ENCODE measurements around the gene NYNRIN.
"Not testable (repeated sequence)": the region's sequence is repeated elsewhere in the genome, so short reads cannot be mapped to it uniquely, and the experiment has no call there.

The NYNRIN gene

DNA sequence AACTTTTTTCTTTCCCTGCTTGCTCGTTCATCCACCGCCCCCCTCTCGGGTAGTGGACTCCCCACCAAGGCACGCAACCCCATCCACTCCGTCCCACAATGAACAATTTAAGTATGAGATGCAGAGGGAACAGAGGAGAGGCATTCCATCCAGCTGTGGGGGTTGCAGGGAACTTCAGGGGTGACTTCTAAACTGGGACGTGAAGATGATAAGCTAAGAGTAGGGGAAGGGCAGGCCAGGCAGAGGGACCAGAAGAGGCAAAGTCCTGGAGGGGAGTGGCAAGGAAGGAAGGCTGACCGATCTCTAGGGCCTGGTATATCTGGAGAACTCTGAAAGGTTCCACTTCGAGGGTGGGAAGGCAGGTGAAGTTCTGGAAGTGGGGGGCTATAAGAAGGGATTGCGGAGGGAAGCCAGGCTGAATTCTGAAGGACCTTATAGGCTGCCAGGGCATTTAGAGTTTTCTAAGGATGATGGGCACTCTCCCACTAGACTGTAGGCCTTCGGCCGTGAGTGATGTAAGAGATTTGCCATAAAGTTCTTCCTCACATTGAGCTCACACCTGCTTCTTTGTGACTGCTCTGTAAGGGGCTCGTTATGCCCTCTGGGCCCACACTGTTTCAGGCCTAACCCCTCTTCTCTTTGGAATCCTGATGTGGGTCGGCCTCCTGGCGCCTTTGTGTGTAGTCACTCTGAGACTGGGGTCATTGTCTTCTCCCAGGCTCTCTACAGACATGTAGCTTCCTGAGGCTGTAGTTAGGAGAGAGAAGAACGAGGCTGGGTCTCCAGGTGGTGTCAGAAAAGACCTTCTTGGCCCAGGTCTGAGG is 18.7 kb upstream of the NYNRIN start:
- TF ChIP-seq, protein P1, sequence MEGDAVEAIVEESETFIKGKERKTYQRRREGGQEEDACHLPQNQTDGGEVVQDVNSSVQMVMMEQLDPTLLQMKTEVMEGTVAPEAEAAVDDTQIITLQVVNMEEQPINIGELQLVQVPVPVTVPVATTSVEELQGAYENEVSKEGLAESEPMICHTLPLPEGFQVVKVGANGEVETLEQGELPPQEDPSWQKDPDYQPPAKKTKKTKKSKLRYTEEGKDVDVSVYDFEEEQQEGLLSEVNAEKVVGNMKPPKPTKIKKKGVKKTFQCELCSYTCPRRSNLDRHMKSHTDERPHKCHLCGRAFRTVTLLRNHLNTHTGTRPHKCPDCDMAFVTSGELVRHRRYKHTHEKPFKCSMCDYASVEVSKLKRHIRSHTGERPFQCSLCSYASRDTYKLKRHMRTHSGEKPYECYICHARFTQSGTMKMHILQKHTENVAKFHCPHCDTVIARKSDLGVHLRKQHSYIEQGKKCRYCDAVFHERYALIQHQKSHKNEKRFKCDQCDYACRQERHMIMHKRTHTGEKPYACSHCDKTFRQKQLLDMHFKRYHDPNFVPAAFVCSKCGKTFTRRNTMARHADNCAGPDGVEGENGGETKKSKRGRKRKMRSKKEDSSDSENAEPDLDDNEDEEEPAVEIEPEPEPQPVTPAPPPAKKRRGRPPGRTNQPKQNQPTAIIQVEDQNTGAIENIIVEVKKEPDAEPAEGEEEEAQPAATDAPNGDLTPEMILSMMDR (IDR thresholded peaks at IDR 0.05; ENCODE audit: control extremely low read depth, extremely low read depth, low read depth, missing control alignments) = no peak
- no peak for DNase-seq (ENCODE audit: extremely low spot score)
- ChIA-PET CTCF (interaction anchor here (0.9 to 2.7 kb wide), 4 partner anchors 14 to 51 kb away, joined by 3 to 13 read pairs (median 8); no protein-coding TSS in a partner anchor), POLR2A (no interaction called here)

DNA sequence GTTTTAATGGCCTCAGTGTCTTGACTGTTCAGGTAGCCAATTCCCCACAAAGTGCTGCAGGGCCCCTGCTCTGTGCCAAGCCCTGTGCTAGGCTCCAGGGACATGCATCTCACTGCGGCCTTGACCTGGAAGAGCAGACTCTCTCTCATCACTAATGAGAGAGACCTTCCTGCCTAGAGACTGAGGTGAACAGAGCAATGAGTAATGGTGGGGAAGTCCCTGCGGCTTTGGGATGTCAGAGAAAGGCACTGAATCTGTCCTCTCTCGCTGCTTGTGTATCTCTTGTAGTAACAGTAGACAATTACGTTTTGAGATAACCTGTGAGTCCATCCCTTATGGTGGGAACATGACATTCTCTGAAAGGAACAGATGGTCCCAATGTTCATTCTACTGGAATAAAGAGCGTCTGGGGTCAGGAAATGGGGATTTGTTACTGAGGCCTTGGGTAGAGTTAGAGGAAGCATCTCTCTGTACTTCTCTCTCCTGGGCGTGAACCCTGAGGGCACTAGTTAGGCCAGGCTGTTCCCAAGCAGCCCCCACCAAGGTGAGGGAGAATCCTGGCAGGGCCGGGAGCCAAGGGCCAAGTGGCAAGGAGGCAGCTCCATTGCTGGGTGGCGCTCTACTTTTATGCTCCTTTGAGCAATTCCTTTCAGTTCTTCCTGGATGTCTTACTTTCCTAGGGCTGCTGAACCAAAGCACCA is 17.3 kb upstream of the NYNRIN start:
- CTCF ChIA-PET = interaction anchor here (0.9 kb wide), 1 partner anchor 37 kb away, joined by 3 read pairs; no protein-coding TSS in a partner anchor

DNA sequence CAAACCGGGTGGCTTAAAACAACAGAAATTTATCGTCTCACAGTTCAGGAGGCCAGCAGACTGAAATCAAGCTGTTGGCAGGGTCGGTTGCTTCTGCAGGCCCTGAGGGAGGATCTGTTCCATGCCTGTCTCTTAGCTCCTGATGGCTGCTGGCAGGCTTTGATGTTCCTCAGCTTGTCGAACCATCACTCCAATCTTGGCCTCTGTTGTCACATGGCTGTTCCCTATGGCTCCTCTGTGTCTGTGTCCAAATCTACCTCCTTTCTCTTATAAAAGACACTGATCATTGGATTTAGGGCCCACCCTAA is 16.8 kb upstream of the NYNRIN start:
- TF ChIP-seq, protein P1 (IDR thresholded peaks at IDR 0.05; ENCODE audit: control extremely low read depth, extremely low read depth, low read depth, missing control alignments) = no peak
- DNase-seq (ENCODE audit: extremely low spot score) = no peak
- ChIA-PET POLR2A (no interaction called here), CTCF (interaction anchor here (0.9 to 1.3 kb wide), 2 partner anchors 37 to 44 kb away, joined by 3 read pairs; no protein-coding TSS in a partner anchor)

More for the DNA sequence above, 17.3 kb upstream of the NYNRIN start:
- POLR2A ChIA-PET = no interaction called here
- no peak for DNase-seq (ENCODE audit: extremely low spot score)
- TF ChIP-seq, protein P1 (IDR thresholded peaks at IDR 0.05; ENCODE audit: control extremely low read depth, extremely low read depth, low read depth, missing control alignments) = no peak

DNA sequence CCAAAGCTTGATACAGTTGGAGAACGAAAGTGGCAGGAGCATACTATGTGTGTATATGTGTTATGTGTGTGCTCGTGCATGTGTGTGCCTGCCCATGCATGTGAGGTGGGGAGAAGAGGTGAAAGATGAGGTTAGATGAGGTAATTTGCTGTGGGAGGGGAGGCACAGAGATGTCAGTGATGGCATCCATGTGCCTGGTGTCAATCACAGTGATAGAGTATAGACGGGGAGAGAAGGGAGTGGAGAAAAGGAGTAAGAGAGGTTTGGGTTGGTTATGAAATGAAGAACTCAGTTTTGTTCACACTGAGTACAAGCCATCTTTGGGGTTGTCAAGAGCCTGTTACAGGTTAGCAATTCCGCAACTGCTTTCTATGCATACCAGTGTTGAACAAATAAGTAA is 14.6 kb upstream of the NYNRIN start:
- POLR2A ChIA-PET = no interaction called here
- TF ChIP-seq, protein P1 (IDR thresholded peaks at IDR 0.05; ENCODE audit: control extremely low read depth, extremely low read depth, low read depth, missing control alignments) = no peak
- CTCF ChIA-PET = interaction anchor here (1.5 kb wide), 1 partner anchor 50 kb away, joined by 3 read pairs; no protein-coding TSS in a partner anchor

DNA sequence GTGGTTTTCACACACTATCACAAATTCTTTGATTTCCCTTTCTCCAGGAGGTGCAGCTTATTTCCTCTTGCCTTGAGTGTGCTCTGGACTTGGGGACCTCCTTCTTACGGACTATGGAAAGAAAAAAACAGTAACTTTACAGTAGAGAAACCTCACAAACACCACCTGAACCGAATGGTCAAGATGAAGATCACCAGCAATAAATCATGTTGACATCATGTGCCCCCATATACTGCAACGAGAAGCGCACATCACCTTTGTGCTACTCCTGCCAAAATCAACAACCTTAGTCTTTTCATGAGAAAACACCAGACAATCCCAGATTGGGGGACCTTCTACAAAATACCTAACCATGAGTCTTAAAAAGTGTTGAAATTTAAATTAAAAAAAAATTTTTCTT is 13.3 kb upstream of the NYNRIN start:
- TF ChIP-seq, protein P1 (IDR thresholded peaks at IDR 0.05; ENCODE audit: control extremely low read depth, extremely low read depth, low read depth, missing control alignments) = no peak
- ChIA-PET CTCF (interaction anchor here (1.1 to 1.5 kb wide), 3 partner anchors 46 to 51 kb away, joined by 3 to 4 read pairs (median 3); no protein-coding TSS in a partner anchor), POLR2A (no interaction called here)
- no peak for DNase-seq (ENCODE audit: extremely low spot score)

More for the DNA sequence above, 14.6 kb upstream of the NYNRIN start:
- no peak for DNase-seq (ENCODE audit: extremely low spot score)

DNA sequence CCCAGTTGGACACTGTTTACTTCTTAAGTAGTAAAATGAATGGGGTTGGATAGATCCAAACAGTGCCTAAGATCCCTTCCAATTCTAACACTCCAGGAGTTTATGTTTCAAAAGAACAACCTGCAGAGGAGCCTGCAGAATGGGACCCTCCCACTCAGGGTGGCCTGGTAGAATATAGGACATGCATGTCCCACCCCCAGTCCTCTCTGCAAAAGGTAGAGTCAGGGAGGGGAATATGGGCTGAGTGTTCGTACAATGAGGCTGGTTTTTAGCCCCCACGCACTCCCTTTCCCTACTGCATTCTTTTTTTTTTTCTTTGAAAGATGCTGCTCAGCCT is 11.8 kb upstream of the NYNRIN start:
- ChIA-PET CTCF (interaction anchor here (1.3 kb wide), 1 partner anchor 50 kb away, joined by 3 read pairs; no protein-coding TSS in a partner anchor), POLR2A (no interaction called here)
- DNase-seq (ENCODE audit: extremely low spot score) = no peak
- TF ChIP-seq, protein P1 (IDR thresholded peaks at IDR 0.05; ENCODE audit: control extremely low read depth, extremely low read depth, low read depth, missing control alignments) = no peak

DNA sequence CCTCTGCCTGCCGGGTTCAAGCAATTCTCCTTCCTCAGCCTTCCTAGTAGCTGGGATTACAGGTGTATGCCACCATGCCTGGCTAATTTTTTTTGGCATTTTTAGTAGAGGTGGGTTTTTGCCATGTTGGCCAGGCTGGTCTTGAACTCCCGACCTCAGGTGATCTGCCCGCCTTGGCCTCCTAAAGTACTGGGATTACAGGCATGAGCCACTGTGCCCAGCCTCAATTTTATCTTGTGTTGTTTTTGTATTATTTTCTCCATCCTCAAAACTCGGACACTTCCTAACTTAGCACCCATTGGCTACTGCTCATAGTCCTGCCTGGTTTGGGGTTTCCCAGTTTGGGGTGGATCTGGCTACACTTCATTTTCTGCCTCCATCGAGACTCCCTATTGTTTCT is 11.2 kb upstream of the NYNRIN start:
- CTCF ChIA-PET; DNase-seq (ENCODE audit: extremely low spot score); POLR2A ChIA-PET: not testable (repeated sequence)

Measured in GM10248 (cell line).